Activated naive CD4-positive, alpha-beta T cell treated with anti-CD3 and anti-CD28 coated beads, Interleukin-2, amount 50 U/mL, for 24 hours (primary cell): ENCODE data around the gene MIEN1.

ENCODE experiments used
- H3K27ac Mint-ChIP-seq: one replicate; pipeline ENCODE4 v1.8.0; 2021; ENCODE audit warnings: mild to moderate bottlenecking, mixed read lengths
- H3K27me3 Mint-ChIP-seq: one replicate; pipeline ENCODE4 v1.8.0; 2021; ENCODE audit warnings: mixed read lengths
- H3K36me3 Mint-ChIP-seq: one replicate; pipeline ENCODE4 v1.8.0; 2021; ENCODE audit warnings: mixed read lengths
- H3K4me1 Mint-ChIP-seq: one replicate; pipeline ENCODE4 v1.8.0; 2021; ENCODE audit warnings: mixed read lengths
- H3K4me3 Mint-ChIP-seq: one replicate; pipeline ENCODE4 v1.8.0; 2021; ENCODE audit warnings: mild to moderate bottlenecking, mixed read lengths
- H3K9me3 Mint-ChIP-seq: one replicate; pipeline ENCODE4 v1.8.0; 2021; ENCODE audit warnings: mixed read lengths

The MIEN1 gene

GRCh38 chr17:39761861-39762496 lies 31.6 kb upstream of the MIEN1 start:
- peaks cover 34% of the 10 kb centered on the region for H3K36me3 Mint-ChIP-seq
- H3K27ac Mint-ChIP-seq, result peak overlapping the region; percentile 82
- no peaks in the 10 kb centered on the region for H3K9me3 Mint-ChIP-seq
- H3K4me1 Mint-ChIP-seq, result peaks cover 67% of the 10 kb centered on the region
- H3K4me3 Mint-ChIP-seq, result no peak overlapping the region
- no peaks in the 10 kb centered on the region for H3K27me3 Mint-ChIP-seq

GRCh38 chr17:39759204-39759603 lies 28.9 kb upstream of the MIEN1 start:
- peaks cover 11% of the 10 kb centered on the region for H3K36me3 Mint-ChIP-seq
- H3K27me3 Mint-ChIP-seq, result no peaks in the 10 kb centered on the region
- H3K4me1 Mint-ChIP-seq, result peaks cover 64% of the 10 kb centered on the region
- H3K27ac Mint-ChIP-seq, result peak overlapping the region; percentile 93
- no peak overlapping the region for H3K4me3 Mint-ChIP-seq
- no peaks in the 10 kb centered on the region for H3K9me3 Mint-ChIP-seq

- Mint-ChIP-seq H3K9me3 (no peaks in the 10 kb centered on the region), H3K36me3 (peaks cover 11% of the 10 kb centered on the region), H3K27me3 (no peaks in the 10 kb centered on the region), H3K4me3 (peak overlapping the region; percentile 53), H3K27ac (peak overlapping the region; percentile 93), H3K4me1 (peaks cover 64% of the 10 kb centered on the region)
Measured at GRCh38 chr17:39757931-39758873, 27.9 kb upstream of the MIEN1 start.

- peak overlapping the region; percentile 91 for H3K27ac Mint-ChIP-seq
Measured at GRCh38 chr17:39757176-39757662, 26.9 kb upstream of the MIEN1 start.

GRCh38 chr17:39756380-39757079 lies 26.2 kb upstream of the MIEN1 start:
- Mint-ChIP-seq H3K4me3 (peak overlapping the region; percentile 50), H3K27me3 (no peaks in the 10 kb centered on the region)

More at GRCh38 chr17:39757176-39757662, 26.9 kb upstream of the MIEN1 start:
- Mint-ChIP-seq H3K36me3 (peaks cover 6% of the 10 kb centered on the region), H3K4me3 (peak overlapping the region; percentile 53), H3K9me3 (no peaks in the 10 kb centered on the region), H3K27me3 (no peaks in the 10 kb centered on the region), H3K4me1 (peaks cover 66% of the 10 kb centered on the region)

GRCh38 chr17:39755554-39756379 lies 25.4 kb upstream of the MIEN1 start:
- Mint-ChIP-seq H3K9me3 (no peaks in the 10 kb centered on the region), H3K4me3 (peak overlapping the region; percentile 65), H3K27ac (peak overlapping the region; percentile 91), H3K27me3 (no peaks in the 10 kb centered on the region), H3K36me3 (peaks cover 2% of the 10 kb centered on the region), H3K4me1 (peaks cover 64% of the 10 kb centered on the region)

More at GRCh38 chr17:39756380-39757079, 26.2 kb upstream of the MIEN1 start:
- Mint-ChIP-seq H3K36me3 (peaks cover 5% of the 10 kb centered on the region), H3K27ac (peak overlapping the region; percentile 91), H3K4me1 (peaks cover 68% of the 10 kb centered on the region), H3K9me3 (no peaks in the 10 kb centered on the region)

GRCh38 chr17:39754958-39755553 lies 24.7 kb upstream of the MIEN1 start:
- H3K4me1 Mint-ChIP-seq, result peaks cover 62% of the 10 kb centered on the region
- H3K36me3 Mint-ChIP-seq, result peaks cover 2% of the 10 kb centered on the region
- peak overlapping the region; percentile 65 for H3K4me3 Mint-ChIP-seq
- H3K27ac Mint-ChIP-seq, result peak overlapping the region; percentile 91
- H3K9me3 Mint-ChIP-seq, result no peaks in the 10 kb centered on the region
- H3K27me3 Mint-ChIP-seq, result no peaks in the 10 kb centered on the region

GRCh38 chr17:39754161-39754957 lies 24.0 kb upstream of the MIEN1 start:
- Mint-ChIP-seq H3K4me3 (peak overlapping the region; percentile 84), H3K4me1 (peaks cover 58% of the 10 kb centered on the region), H3K36me3 (peaks cover 2% of the 10 kb centered on the region), H3K27ac (peak overlapping the region; percentile 91), H3K27me3 (no peaks in the 10 kb centered on the region), H3K9me3 (no peaks in the 10 kb centered on the region)

GRCh38 chr17:39753514-39754160 lies 23.3 kb upstream of the MIEN1 start:
- H3K4me1 Mint-ChIP-seq, result peaks cover 52% of the 10 kb centered on the region
- H3K4me3 Mint-ChIP-seq, result peak overlapping the region; percentile 84
- H3K27me3 Mint-ChIP-seq, result no peaks in the 10 kb centered on the region
- peak overlapping the region; percentile 96 for H3K27ac Mint-ChIP-seq
- no peaks in the 10 kb centered on the region for H3K9me3 Mint-ChIP-seq
- H3K36me3 Mint-ChIP-seq, result peaks cover 2% of the 10 kb centered on the region

- Mint-ChIP-seq H3K9me3 (no peaks in the 10 kb centered on the region), H3K4me1 (peaks cover 40% of the 10 kb centered on the region), H3K36me3 (no peaks in the 10 kb centered on the region), H3K27me3 (no peaks in the 10 kb centered on the region), H3K27ac (peak overlapping the region; percentile 96), H3K4me3 (peak overlapping the region; percentile 63)
Measured at GRCh38 chr17:39752241-39752881, 22.0 kb upstream of the MIEN1 start.

- H3K4me1 Mint-ChIP-seq, result peaks cover 32% of the 10 kb centered on the region
- no peaks in the 10 kb centered on the region for H3K27me3 Mint-ChIP-seq
- H3K4me3 Mint-ChIP-seq, result no peak overlapping the region
- H3K9me3 Mint-ChIP-seq, result no peaks in the 10 kb centered on the region
- H3K36me3 Mint-ChIP-seq, result no peaks in the 10 kb centered on the region
- H3K27ac Mint-ChIP-seq, result no peak overlapping the region
Measured at GRCh38 chr17:39751637-39752036, 21.3 kb upstream of the MIEN1 start.

GRCh38 chr17:39751016-39751543 lies 20.7 kb upstream of the MIEN1 start:
- Mint-ChIP-seq H3K27me3 (no peaks in the 10 kb centered on the region), H3K27ac (no peak overlapping the region), H3K36me3 (no peaks in the 10 kb centered on the region), H3K4me3 (no peak overlapping the region), H3K9me3 (no peaks in the 10 kb centered on the region), H3K4me1 (peaks cover 27% of the 10 kb centered on the region)
